BE2C (cell line): Measurements from ENCODE around the gene UGT1A5.

ENCODE experiments used
- DNase-seq: peaks from one replicate; pipeline ENCODE4 v3.0.0-alpha.2; 2020
- H3K27me3 ChIP-seq: fragments of 250-450 bp; sonication (Bioruptor Pico); 2 replicates; pipeline ENCODE4 v1.5.1; 2020; ENCODE audit warnings: mild to moderate bottlenecking
- H3K36me3 ChIP-seq: fragments of 250-450 bp; sonication (Bioruptor Pico); 2 replicates; pipeline ENCODE4 v1.5.1; 2020; ENCODE audit warnings: mild to moderate bottlenecking
- H3K4me1 ChIP-seq: fragments of 250-450 bp; sonication (Bioruptor Pico); 2 replicates; pipeline ENCODE4 v1.5.1; 2020
- H3K4me3 ChIP-seq: 2 replicates; pipeline ENCODE4 v1.5.1; 2011; ENCODE audit warnings: low read depth, low read length
- H3K9me3 ChIP-seq: fragments of 250-450 bp; sonication (Bioruptor Pico); 2 replicates; pipeline ENCODE4 v1.5.1; 2020
- TF ChIP-seq, protein P1 (sequence below): IDR thresholded peaks from 2 replicates; pipeline ENCODE4 v1.5.1; 2012; ENCODE audit warnings: mild to moderate bottlenecking, low read depth, low read length

Gene UGT1A5

DNA sequence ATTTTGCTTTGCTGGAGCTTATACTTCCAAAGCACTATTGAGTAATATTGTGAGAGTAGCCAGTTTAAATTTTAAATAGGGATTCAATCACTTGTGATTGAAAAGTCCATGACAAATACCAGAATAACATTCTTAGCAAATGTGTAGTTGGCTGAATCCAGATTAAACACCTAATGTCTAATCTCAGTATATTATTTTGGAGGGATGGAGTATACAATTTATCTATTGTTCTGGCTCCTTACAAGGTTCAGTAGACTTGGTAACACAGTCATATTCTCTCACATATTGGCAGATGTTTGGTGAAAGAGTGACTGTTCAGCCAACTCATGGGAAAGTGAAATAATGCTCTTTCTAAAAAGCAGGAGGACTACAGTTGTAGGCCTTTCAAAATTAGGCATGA lies 38.8 kb upstream of the UGT1A5 start:
- DNase-seq: no peak
- Histone ChIP-seq H3K4me1 (no peaks in the 10 kb centered on the region), H3K4me3 (no peak overlapping the region), H3K36me3 (no peaks in the 10 kb centered on the region), H3K27me3 (no peaks in the 10 kb centered on the region; the same call in 1 of the 2 replicates), H3K9me3 (no peaks in the 10 kb centered on the region)
- TF ChIP-seq, protein P1, sequence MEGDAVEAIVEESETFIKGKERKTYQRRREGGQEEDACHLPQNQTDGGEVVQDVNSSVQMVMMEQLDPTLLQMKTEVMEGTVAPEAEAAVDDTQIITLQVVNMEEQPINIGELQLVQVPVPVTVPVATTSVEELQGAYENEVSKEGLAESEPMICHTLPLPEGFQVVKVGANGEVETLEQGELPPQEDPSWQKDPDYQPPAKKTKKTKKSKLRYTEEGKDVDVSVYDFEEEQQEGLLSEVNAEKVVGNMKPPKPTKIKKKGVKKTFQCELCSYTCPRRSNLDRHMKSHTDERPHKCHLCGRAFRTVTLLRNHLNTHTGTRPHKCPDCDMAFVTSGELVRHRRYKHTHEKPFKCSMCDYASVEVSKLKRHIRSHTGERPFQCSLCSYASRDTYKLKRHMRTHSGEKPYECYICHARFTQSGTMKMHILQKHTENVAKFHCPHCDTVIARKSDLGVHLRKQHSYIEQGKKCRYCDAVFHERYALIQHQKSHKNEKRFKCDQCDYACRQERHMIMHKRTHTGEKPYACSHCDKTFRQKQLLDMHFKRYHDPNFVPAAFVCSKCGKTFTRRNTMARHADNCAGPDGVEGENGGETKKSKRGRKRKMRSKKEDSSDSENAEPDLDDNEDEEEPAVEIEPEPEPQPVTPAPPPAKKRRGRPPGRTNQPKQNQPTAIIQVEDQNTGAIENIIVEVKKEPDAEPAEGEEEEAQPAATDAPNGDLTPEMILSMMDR: no peak

DNA sequence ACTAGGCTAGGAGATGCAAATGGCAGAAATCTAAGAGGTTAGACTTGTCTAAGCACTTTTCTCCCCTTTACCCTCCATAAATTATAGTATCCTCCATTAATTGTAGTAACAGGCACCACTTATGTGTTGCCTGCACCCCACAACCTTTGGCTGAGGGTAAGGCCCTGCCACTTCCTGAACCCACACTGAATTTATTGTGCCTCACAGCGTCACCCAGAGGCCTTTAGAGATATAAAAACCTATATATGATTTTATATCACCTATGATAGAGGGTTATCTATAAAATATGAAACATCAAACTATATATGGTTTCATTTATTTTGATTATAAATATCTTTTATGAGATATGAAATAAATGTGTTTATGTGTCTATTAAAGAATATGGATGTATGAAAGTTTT lies 38.4 kb upstream of the UGT1A5 start:
- no peak for DNase-seq
- no peaks in the 10 kb centered on the region for H3K9me3 ChIP-seq
- H3K4me3 ChIP-seq: no peak overlapping the region
- no peaks in the 10 kb centered on the region for H3K36me3 ChIP-seq
- TF ChIP-seq, protein P1: no peak
- H3K27me3 ChIP-seq: no peaks in the 10 kb centered on the region; the same call in 1 of the 2 replicates
- no peaks in the 10 kb centered on the region for H3K4me1 ChIP-seq

DNA sequence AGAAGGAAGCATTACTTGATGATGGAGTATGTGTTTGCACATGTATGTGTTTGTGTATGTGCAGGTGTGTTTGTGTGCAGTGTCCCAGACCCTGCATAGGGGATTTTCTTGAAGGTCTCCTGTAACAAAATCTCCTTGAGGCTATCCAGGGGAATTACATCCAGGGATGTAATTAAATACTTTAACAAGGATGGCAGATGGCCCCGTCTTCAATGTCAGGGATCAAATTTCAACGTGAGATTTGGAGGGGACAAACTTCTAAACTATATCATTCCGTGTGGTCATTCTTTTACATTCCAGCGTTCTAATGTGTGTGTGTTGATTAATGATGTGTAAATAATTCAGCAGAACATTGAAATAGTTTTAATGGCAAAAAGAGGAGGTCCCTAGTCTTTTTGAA lies 37.7 kb upstream of the UGT1A5 start:
- DNase-seq: no peak
- no peaks in the 10 kb centered on the region; the same call in 1 of the 2 replicates for H3K27me3 ChIP-seq
- H3K4me3 ChIP-seq: no peak overlapping the region
- H3K36me3 ChIP-seq: no peaks in the 10 kb centered on the region
- H3K4me1 ChIP-seq: no peaks in the 10 kb centered on the region
- TF ChIP-seq, protein P1: peak; percentile 21
- no peaks in the 10 kb centered on the region for H3K9me3 ChIP-seq

DNA sequence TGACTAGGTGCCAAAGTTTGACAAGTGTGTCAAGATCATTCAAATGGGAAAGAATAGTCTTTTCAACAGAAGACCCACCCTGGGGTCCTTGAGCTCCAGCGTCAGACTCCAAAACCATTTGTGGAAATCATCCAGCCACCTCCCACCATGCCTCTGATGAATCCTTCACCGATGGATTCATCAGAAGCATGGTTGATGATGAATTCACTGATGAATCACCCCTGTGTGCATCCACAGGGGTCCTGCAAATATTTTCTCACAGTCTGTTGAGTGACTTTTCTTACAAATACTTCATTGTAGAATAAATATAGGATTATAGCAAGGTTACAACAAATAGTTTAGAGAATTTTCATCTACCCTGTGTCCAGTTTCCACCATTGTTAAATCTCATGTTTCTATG lies 36.7 kb upstream of the UGT1A5 start:
- no peaks in the 10 kb centered on the region for H3K9me3 ChIP-seq
- no peaks in the 10 kb centered on the region for H3K4me1 ChIP-seq
- no peaks in the 10 kb centered on the region for H3K36me3 ChIP-seq
- no peak overlapping the region for H3K4me3 ChIP-seq
- H3K27me3 ChIP-seq: no peaks in the 10 kb centered on the region
- DNase-seq: no peak
- TF ChIP-seq, protein P1: no peak

DNA sequence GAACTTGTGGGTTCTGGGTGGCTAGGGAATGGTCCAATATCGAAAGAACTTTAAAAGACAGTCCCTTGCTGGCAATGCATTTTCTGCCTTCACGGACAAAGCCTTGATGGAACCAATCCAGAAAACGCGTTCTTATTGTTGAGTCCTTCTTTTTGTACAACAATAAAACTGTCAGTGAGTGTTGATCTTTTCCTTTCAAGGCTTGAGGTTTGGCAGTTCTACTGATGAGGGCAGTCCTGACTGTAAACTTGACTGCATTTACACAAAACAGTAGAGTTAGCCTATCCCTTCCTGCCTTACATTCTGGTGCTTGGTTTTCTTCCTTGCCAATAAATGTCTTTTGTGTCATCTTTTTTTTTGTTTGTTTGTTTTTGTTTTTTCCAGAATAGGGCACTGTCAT lies 33.5 kb upstream of the UGT1A5 start:
- H3K27me3 ChIP-seq: no peaks in the 10 kb centered on the region
- H3K9me3 ChIP-seq: no peaks in the 10 kb centered on the region
- DNase-seq: no peak
- H3K4me1 ChIP-seq: no peaks in the 10 kb centered on the region
- no peak overlapping the region for H3K4me3 ChIP-seq
- TF ChIP-seq, protein P1: no peak
- H3K36me3 ChIP-seq: no peaks in the 10 kb centered on the region

DNA sequence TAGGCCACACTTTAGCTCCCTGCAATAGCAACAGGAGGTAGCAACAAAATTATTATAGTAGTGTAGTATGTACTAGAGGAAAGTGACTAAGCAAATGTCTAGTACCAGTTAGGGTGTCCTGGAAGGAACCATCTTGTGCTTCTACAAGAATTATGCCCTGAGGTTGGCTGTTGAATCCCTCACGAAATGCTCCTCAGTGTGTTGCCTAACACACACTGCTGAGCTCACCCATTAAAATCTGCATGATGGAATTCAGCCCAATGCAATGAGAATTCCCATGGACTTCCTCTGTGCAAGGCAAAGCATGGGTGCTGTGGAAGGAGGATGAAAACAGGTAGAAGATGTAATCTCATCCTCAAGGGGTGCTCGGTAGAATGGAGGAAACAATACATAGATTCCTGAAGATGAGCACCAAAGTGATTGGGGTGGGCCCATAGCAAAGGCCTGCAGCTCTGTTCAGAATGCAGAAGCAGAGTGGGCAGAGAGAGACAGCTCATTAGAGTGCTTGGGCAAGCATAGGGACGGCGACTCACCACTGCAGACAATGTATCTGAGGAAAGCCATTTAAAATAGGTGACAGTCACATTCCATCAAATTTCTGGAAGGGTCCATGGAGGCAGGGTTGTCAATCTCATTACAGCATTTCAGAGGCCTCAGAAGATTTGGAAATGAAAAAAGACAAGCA lies 32.2 kb upstream of the UGT1A5 start:
- Histone ChIP-seq H3K27me3 (no peaks in the 10 kb centered on the region), H3K4me1 (no peaks in the 10 kb centered on the region), H3K9me3 (no peaks in the 10 kb centered on the region), H3K36me3 (no peaks in the 10 kb centered on the region), H3K4me3 (no peak overlapping the region)
- TF ChIP-seq, protein P1: no peak
- DNase-seq: no peak
